HL-60 (cell line): ENCODE measurements around the gene MAPK11.

ENCODE experiments used
- GABPA ChIP-seq: IDR thresholded peaks from 2 replicates; pipeline ENCODE4 v1.6.1; 2012; ENCODE audit warnings: low read depth
- POLR2AphosphoS5 ChIP-seq: IDR thresholded peaks from 2 replicates; pipeline ENCODE4 v1.6.1; 2012; ENCODE audit warnings: low read depth
- SPI1 ChIP-seq: IDR thresholded peaks from 2 replicates; pipeline ENCODE4 v1.6.1; 2012; ENCODE audit warnings: low read depth, mild to moderate bottlenecking, borderline replicate concordance
- TF ChIP-seq, protein P1 (sequence below): IDR thresholded peaks from one replicate; pipeline ENCODE4 v1.5.1; 2011; ENCODE audit warnings: low read length, control low read depth, inconsistent platforms; ENCODE audit not compliant: insufficient read depth
- TF ChIP-seq, protein P2 (sequence below): IDR thresholded peaks from 2 replicates; pipeline ENCODE4 v1.6.1; 2012; ENCODE audit warnings: low read depth; ENCODE audit not compliant: insufficient replicate concordance

DNA sequence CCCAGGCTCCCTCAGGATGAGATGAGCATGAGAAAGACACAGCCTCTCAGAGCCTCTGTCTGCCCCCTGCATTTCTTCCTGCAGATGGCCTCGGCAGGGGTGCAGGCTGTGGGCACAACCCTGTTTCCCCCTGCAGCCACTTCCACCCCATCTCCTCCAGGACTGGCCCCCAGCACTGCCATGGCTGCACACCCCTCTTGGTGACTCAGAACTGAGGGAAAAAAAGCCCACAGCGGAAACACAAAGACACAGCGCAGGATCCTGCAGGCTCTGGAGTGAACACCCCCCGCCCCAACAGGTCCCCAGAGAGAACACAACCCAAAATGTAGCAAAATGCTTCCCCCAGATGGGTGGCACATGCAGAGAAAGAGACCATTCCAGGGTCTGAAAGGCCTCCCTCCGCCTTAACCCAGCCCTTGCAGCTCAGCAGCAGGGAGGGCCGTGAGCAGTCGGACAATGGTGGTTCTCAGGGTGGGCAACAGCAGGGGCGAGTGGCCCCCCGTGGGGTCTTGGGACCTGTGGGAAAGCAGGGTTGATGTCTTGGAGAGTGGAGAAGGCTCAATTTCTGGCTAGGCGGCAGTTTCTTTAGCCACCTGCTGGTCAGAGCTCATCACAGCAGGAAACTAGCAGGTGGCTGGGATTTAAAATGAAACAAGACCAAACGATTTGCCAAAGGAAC lies 33.3 kb downstream of the MAPK11 start:
- TF ChIP-seq, protein P1, sequence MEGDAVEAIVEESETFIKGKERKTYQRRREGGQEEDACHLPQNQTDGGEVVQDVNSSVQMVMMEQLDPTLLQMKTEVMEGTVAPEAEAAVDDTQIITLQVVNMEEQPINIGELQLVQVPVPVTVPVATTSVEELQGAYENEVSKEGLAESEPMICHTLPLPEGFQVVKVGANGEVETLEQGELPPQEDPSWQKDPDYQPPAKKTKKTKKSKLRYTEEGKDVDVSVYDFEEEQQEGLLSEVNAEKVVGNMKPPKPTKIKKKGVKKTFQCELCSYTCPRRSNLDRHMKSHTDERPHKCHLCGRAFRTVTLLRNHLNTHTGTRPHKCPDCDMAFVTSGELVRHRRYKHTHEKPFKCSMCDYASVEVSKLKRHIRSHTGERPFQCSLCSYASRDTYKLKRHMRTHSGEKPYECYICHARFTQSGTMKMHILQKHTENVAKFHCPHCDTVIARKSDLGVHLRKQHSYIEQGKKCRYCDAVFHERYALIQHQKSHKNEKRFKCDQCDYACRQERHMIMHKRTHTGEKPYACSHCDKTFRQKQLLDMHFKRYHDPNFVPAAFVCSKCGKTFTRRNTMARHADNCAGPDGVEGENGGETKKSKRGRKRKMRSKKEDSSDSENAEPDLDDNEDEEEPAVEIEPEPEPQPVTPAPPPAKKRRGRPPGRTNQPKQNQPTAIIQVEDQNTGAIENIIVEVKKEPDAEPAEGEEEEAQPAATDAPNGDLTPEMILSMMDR = peak; percentile 24
- TF ChIP-seq, protein P2, sequence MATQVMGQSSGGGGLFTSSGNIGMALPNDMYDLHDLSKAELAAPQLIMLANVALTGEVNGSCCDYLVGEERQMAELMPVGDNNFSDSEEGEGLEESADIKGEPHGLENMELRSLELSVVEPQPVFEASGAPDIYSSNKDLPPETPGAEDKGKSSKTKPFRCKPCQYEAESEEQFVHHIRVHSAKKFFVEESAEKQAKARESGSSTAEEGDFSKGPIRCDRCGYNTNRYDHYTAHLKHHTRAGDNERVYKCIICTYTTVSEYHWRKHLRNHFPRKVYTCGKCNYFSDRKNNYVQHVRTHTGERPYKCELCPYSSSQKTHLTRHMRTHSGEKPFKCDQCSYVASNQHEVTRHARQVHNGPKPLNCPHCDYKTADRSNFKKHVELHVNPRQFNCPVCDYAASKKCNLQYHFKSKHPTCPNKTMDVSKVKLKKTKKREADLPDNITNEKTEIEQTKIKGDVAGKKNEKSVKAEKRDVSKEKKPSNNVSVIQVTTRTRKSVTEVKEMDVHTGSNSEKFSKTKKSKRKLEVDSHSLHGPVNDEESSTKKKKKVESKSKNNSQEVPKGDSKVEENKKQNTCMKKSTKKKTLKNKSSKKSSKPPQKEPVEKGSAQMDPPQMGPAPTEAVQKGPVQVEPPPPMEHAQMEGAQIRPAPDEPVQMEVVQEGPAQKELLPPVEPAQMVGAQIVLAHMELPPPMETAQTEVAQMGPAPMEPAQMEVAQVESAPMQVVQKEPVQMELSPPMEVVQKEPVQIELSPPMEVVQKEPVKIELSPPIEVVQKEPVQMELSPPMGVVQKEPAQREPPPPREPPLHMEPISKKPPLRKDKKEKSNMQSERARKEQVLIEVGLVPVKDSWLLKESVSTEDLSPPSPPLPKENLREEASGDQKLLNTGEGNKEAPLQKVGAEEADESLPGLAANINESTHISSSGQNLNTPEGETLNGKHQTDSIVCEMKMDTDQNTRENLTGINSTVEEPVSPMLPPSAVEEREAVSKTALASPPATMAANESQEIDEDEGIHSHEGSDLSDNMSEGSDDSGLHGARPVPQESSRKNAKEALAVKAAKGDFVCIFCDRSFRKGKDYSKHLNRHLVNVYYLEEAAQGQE = no peak
- TF ChIP-seq POLR2AphosphoS5 (no peak), GABPA (no peak), SPI1 (no peak)
